Kidney epithelial cell (primary cell): ENCODE measurements around the gene KCNQ1. TPM values are rescaled to one million over a fixed set of nuclear protein-coding genes. Genes with fewer than 3 reads are reported as not detected.

Experiments
- DNase-seq: peaks from one replicate; pipeline ENCODE4 v3.0.0-alpha.2; 2010; ENCODE audit warnings: low read depth
- H3K27me3 ChIP-seq: 2 replicates; pipeline ENCODE4 v1.6.0; 2011; ENCODE audit warnings: low read length; ENCODE audit not compliant: control insufficient read depth, insufficient read depth
- H3K36me3 ChIP-seq: 2 replicates; pipeline ENCODE4 v1.5.1; 2011; ENCODE audit warnings: low read length; ENCODE audit not compliant: control insufficient read depth, insufficient read depth
- H3K4me3 ChIP-seq: 2 replicates; pipeline ENCODE4 v1.5.1; 2011; ENCODE audit warnings: low read depth, mild to moderate bottlenecking, control low read depth, low read length
- total RNA-seq: library from RNA; depleted of rRNA; stranded (reverse); fragments of >200 nt; gene quantifications from 2 replicates; pipeline ENCODE4 v1.2.3, GENCODE V29; 2015
- TF ChIP-seq, protein P1 (sequence below): IDR thresholded peaks from 2 replicates; pipeline ENCODE4 v1.5.1; 2011; ENCODE audit warnings: mild to moderate bottlenecking, moderate library complexity, low read length, control low read depth, inconsistent platforms; ENCODE audit not compliant: insufficient read depth, poor library complexity, severe bottlenecking

KCNQ1 gene
- total RNA-seq, 1 donor from 2014 or later = 2.3 TPM

DNA sequence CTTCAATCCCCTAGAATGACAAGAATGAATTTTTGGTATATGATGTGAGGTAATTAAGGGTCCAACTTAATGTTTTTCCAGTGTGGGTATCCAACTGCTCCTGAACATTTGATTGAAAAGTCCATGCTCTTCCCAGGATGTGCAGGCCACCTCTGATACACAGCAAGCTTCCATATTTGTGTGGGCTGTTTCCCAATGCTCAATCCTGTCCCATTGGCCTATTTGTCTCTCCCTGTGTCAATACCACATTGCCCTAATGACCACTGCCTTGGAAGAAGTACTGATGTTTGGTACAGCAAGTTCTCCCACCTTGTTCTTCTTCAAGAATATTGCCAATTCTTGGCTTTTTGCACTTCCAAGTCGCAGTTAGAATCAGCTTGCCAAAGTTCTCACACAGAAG is 212.1 kb downstream of the KCNQ1 start:
- Histone ChIP-seq H3K4me3 (no peak overlapping the region), H3K27me3 (no peaks in the 10 kb centered on the region), H3K36me3 (no peaks in the 10 kb centered on the region)
- TF ChIP-seq, protein P1, sequence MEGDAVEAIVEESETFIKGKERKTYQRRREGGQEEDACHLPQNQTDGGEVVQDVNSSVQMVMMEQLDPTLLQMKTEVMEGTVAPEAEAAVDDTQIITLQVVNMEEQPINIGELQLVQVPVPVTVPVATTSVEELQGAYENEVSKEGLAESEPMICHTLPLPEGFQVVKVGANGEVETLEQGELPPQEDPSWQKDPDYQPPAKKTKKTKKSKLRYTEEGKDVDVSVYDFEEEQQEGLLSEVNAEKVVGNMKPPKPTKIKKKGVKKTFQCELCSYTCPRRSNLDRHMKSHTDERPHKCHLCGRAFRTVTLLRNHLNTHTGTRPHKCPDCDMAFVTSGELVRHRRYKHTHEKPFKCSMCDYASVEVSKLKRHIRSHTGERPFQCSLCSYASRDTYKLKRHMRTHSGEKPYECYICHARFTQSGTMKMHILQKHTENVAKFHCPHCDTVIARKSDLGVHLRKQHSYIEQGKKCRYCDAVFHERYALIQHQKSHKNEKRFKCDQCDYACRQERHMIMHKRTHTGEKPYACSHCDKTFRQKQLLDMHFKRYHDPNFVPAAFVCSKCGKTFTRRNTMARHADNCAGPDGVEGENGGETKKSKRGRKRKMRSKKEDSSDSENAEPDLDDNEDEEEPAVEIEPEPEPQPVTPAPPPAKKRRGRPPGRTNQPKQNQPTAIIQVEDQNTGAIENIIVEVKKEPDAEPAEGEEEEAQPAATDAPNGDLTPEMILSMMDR = no peak
- no peak for DNase-seq

DNA sequence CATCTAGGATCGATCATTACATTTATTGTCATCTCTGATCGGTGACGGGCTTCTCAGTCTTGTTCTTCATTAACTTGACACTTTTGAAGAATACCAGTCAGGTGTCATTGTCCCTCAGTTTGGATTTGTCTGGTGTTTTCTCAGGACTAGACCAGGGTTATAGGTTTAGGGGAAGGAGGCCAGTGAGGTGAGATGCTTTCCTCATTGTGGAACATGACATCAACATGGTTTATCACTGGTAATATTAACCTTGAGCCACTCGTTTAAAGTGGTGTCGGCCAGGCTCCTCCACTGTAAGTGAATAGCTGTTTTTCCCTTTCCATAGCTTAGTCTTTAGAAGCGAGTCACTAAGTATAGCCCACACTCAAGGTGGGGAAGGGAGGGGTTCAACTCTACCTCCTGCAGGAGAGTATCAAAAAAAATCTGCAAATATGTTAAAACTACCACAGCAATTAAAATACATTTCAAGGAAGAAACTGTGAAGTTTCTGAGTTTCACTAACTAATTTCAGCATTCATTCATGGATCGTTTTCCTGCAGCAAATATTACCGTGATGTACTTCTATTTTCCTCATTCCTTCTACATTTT is 213.0 kb downstream of the KCNQ1 start:
- TF ChIP-seq, protein P1 = no peak
- Histone ChIP-seq H3K36me3 (no peaks in the 10 kb centered on the region), H3K27me3 (no peaks in the 10 kb centered on the region), H3K4me3 (no peak overlapping the region)
- DNase-seq = no peak

DNA sequence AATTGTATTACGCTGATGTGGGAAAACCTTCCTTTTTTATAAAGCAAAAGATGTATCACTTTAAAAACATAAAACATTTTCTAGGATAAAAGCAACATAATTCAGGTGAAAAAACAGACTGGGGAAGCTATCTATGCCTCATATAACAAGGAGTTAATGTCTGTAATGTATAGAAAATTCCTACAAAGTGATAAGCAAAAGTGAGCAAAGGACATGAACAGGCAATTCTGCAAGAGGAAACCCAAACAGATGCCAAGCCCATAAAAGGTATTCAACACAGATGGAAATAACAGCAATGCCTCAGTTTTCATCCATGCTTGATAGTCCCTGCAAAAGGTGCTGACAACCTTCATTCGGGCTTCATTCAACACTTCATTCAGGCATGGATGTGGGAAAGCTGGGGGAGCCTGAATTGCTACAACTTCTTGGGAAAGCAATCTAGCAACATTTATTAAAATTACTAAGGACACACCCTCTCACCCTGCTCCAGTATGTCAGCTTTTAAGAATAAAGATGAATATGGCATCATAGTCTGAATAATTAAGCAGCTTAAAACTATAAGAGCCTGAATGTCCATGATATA is 215.6 kb downstream of the KCNQ1 start:
- Histone ChIP-seq H3K4me3 (no peak overlapping the region), H3K36me3 (no peaks in the 10 kb centered on the region), H3K27me3 (no peaks in the 10 kb centered on the region)
- TF ChIP-seq, protein P1 = no peak
- DNase-seq = no peak

DNA sequence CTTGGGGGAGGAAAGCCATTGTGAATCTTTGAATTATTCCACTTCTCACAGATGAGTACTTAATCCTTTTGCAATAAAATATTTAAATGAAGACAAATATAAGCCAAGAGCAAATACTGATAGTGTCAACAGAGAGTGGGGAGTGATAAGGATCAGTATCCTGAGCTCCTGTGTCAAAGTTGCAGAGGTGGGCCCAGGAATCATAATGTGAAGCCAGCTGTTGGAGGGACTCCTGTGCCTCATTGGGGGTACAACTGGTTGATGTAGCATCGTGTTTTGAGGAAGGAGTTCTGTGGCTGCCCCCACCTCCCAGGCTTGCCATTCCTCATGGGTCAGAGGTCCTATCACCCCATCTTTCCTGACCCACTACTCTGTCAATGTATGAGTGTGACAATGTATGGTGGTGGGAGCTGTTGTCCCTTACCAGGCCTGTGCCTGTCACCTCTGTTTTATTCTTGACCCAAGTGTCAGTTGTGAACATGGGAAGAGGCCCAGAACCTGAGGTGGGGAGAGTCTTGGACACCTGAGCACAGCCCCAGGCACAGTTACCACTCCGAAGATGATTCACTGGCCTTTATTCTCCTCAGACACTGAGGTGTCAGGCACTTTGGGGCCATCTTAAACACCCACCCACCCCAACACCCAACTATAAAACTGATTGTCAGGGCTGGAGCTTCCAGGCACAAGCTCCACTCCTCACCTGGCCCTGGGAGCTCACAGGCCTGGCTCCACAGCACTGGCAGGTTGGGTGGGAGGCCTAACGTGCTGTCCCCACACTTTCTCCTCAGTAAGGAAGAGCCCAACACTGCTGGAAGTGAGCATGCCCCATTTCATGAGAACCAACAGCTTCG is 216.6 kb downstream of the KCNQ1 start:
- no peak for DNase-seq
- Histone ChIP-seq H3K36me3 (no peaks in the 10 kb centered on the region), H3K27me3 (no peaks in the 10 kb centered on the region), H3K4me3 (no peak overlapping the region)
- TF ChIP-seq, protein P1 = no peak

DNA sequence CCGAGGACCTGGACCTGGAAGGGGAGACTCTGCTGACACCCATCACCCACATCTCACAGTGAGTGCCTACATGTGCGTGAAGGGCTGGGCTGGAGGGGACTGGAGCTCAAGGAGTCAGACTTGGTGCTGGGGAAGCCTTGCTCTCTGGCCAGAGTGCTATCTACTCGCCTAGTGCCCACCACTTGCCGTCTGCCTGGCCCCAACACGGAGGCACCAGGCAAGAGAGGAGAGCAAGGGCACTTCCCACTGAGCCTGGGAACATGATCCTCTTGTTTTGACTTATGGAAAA is 217.2 kb downstream of the KCNQ1 start:
- H3K27me3 ChIP-seq = no peaks in the 10 kb centered on the region
- DNase-seq = no peak
- TF ChIP-seq, protein P1 = no peak
- H3K36me3 ChIP-seq = no peaks in the 10 kb centered on the region
- no peak overlapping the region for H3K4me3 ChIP-seq
